ENCODE measurements around the gene FTCD.

DNA sequence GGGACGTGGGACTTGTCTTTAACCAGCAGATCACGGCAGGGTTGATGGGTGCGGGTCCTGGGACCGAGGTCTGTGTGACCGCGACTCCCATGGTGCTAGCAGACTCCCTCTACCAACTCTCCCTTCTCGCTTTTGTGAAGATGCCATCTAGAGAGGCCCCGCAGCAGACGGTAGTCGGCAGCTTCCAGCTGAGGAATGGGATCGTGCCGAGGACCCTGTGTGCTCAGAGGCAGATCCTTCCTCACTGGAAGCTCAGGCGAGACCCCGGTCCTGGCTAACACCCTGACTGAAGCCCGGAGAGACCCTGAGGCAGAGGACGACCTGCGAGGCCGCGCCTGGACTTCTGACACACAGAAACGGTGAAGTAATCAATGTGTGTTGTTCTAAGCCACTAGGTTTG is 41.4 kb upstream of the FTCD start:
- TF ChIP-seq CTCF (IDR thresholded peaks at IDR 0.05) (no peak), EP300 (IDR thresholded peaks at IDR 0.05) (no peak), POLR2A (IDR thresholded peaks at IDR 0.05) (no peak)
